HepG2 (cell line): ENCODE measurements around the gene RHOBTB3. TPM values are rescaled to one million over a fixed set of nuclear protein-coding genes. Genes with fewer than 3 reads are reported as not detected.
"Not testable (repeated sequence)": the region's sequence is repeated elsewhere in the genome, so short reads cannot be mapped to it uniquely, and the experiment has no call there.

Experiments
- ATAC-seq: fragments of 200-7000 bp; cut with Tn5 transposase; 3 replicates; pipeline ENCODE4 v1.9.1; 2020; ENCODE audit warnings: mild to moderate bottlenecking, moderate library complexity
- BruUV-seq: library from RNA; stranded (reverse); fragments of 400-500 nt; replicated peaks from 2 replicates; lab custom pipeline; 2021; lab: Mats Ljungman, UMichigan
- CTCF ChIA-PET: fragments of 300-600 bp; formaldehyde crosslinking; extraction: SDS; loops from one replicate; lab custom pipeline; 2021; ENCODE audit warnings: low total read pairs, inconsistent platforms, low intra/inter-chr PET ratio; lab: Yijun Ruan, JAX
- POLR2A ChIA-PET: fragments of 350-600 bp; sonication (Branson Sonifier 250); formaldehyde crosslinking; loops from one replicate; lab custom pipeline; 2020; ENCODE audit warnings: antibody characterized with exemption, inconsistent platforms; lab: Yijun Ruan, JAX
- DNase-seq: peaks from one replicate; pipeline ENCODE4 v3.0.0-alpha.2; 2015; ENCODE audit warnings: low spot score
- FAIRE-seq: peaks from 3 replicates; lab custom pipeline; 2011; peaks lifted over from hg19 to GRCh38; lab: Jason Lieb, UNC
- H2AFZ ChIP-seq: one replicate; pipeline ENCODE4 v1.6.1; 2011; ENCODE audit warnings: low read length, inconsistent platforms
- H3K27ac ChIP-seq: fragments of 300-600 bp; 3 replicates; pipeline ENCODE4 v1.8.0; 2011; ENCODE audit warnings: mixed run types, mild to moderate bottlenecking, mixed read lengths, low read length, inconsistent platforms; ENCODE audit not compliant: insufficient read depth; ENCODE audit errors: extremely low read length
- H3K27me3 ChIP-seq, 2 experiments: fragments of 200-600 bp in 1 of 2; 2 replicates in 1 of 2; 3 replicates in 1 of 2; pipeline versions ENCODE4 v1.6.0 to v1.8.0; 2011; ENCODE audit warnings: low read length in 2 of 2, mild to moderate bottlenecking in 2 of 2, moderate library complexity in 2 of 2, inconsistent platforms in 1 of 2; ENCODE audit not compliant: insufficient read depth in 2 of 2, control insufficient read depth in 1 of 2
- H3K36me3 ChIP-seq, 2 experiments: fragments of 200-600 bp in 1 of 2; replicated peaks in 1 of 2; 2 replicates in 1 of 2; 3 replicates in 1 of 2; pipeline versions ENCODE4 v1.5.1 to v1.8.0; 2011; ENCODE audit warnings: low read length in 2 of 2, inconsistent platforms in 1 of 2; ENCODE audit not compliant: insufficient read depth in 2 of 2, control insufficient read depth in 1 of 2
- H3K4me1 ChIP-seq: 2 replicates; pipeline ENCODE4 v1.5.1; 2012; ENCODE audit warnings: low read length, inconsistent platforms; ENCODE audit not compliant: insufficient read depth
- H3K4me2 ChIP-seq: 2 replicates; pipeline ENCODE4 v1.6.0; 2011; ENCODE audit warnings: low read depth, low read length, inconsistent platforms
- H3K4me3 ChIP-seq, 3 experiments: fragments of 200-600 bp in 1 of 3; sonication (generic), shearing (Covaris generic) in 1 of 3; replicated peaks in 1 of 3; 2 replicates each; pipeline ENCODE4 v1.5.1; 2011 to 2016; ENCODE audit warnings: low read length in 3 of 3, inconsistent platforms in 2 of 3, low read depth in 2 of 3, mild to moderate bottlenecking in 2 of 3, control low read depth in 1 of 3, mixed read lengths in 1 of 3; ENCODE audit not compliant: insufficient read depth in 1 of 3
- H3K79me2 ChIP-seq: one replicate; pipeline ENCODE4 v1.6.1; 2011; ENCODE audit warnings: low read length, inconsistent platforms; ENCODE audit not compliant: insufficient read depth
- H3K9ac ChIP-seq: 2 replicates; pipeline ENCODE4 v1.6.0; 2011; ENCODE audit warnings: mild to moderate bottlenecking, low read depth, low read length, inconsistent platforms; ENCODE audit not compliant: insufficient read depth
- H3K9me3 ChIP-seq: 2 replicates; pipeline ENCODE4 v1.5.1; 2012; ENCODE audit warnings: mild to moderate bottlenecking, low read length
- H4K20me1 ChIP-seq: 2 replicates; pipeline ENCODE4 v1.6.0; 2011; ENCODE audit warnings: inconsistent platforms, mild to moderate bottlenecking, low read length, moderate library complexity; ENCODE audit not compliant: insufficient read depth
- HIVEP1 ChIP-seq: sonication (generic); formaldehyde crosslinking; IDR thresholded peaks from 2 replicates; pipeline ENCODE4 v1.4.0; 2020; ENCODE audit warnings: mild to moderate bottlenecking, missing genetic modification reagents
- KLF9 ChIP-seq: IDR thresholded peaks from 2 replicates; pipeline ENCODE4 v1.6.1; 2016; ENCODE audit warnings: low read depth
- NAIF1 ChIP-seq: sonication (generic); formaldehyde crosslinking; IDR thresholded peaks from 2 replicates; pipeline ENCODE4 v1.5.0; 2020; ENCODE audit warnings: mild to moderate bottlenecking, missing genetic modification reagents, borderline replicate concordance
- POLR2AphosphoS2 ChIP-seq: IDR thresholded peaks from 2 replicates; pipeline ENCODE4 v1.6.1; 2011; ENCODE audit warnings: low read depth, low read length, improper control_type of control experiment
- POLR2G ChIP-seq: fragments of 200-400 bp; formaldehyde crosslinking; IDR thresholded peaks from 2 replicates; pipeline ENCODE4 v1.6.1; 2018; ENCODE audit warnings: mild to moderate bottlenecking, low read depth, low read length, moderate library complexity
- RBAK ChIP-seq: sonication (generic); formaldehyde crosslinking; IDR thresholded peaks from 2 replicates; pipeline ENCODE4 v1.5.1; 2020; ENCODE audit warnings: mild to moderate bottlenecking, missing genetic modification reagents
- SAP130 ChIP-seq: IDR thresholded peaks from 2 replicates; pipeline ENCODE4 v1.6.1; 2016; ENCODE audit warnings: low read depth
- TCF7 ChIP-seq: sonication (generic); IDR thresholded peaks from 2 replicates; pipeline ENCODE4 v1.6.1; 2016; ENCODE audit warnings: antibody characterized with exemption, low read depth
- THAP11 ChIP-seq: IDR thresholded peaks from 2 replicates; pipeline ENCODE4 v1.6.1; 2016; ENCODE audit warnings: missing biosample characterization, missing genetic modification reagents
- ZBTB7B ChIP-seq: sonication (generic); formaldehyde crosslinking; IDR thresholded peaks from 2 replicates; pipeline ENCODE4 v1.4.0; 2020; ENCODE audit warnings: missing genetic modification reagents
- ZNF629 ChIP-seq: sonication (generic); formaldehyde crosslinking; conservative IDR thresholded peaks from 2 replicates; pipeline ENCODE4 v1.5.0; 2020; ENCODE audit warnings: missing genetic modification reagents
- ZZZ3 ChIP-seq: sonication (generic); formaldehyde crosslinking; IDR thresholded peaks from 2 replicates; pipeline ENCODE4 v1.4.0; 2020; ENCODE audit warnings: missing genetic modification reagents, mild to moderate bottlenecking, borderline replicate concordance
- whole genome bisulfite sequencing: methylation state at CpG from one replicate; pipeline ENCODE4 v1.1.6; 2017; ENCODE audit warnings: low lambda C conversion rate; 5-methylcytosine and 5-hydroxymethylcytosine counted together
- in situ Hi-C: cut with HindIII; loops from 2 replicates; pipeline ENCODE4 v1.10.0; 2017; ENCODE audit warnings: low pct_unique_long_range_greater_than_20kb; ENCODE audit not compliant: extremely low pct_ligation_motif_present
- intact Hi-C: fragments of 100-400 bp; cut with micrococcal nuclease; formaldehyde crosslinking; loops from one replicate; pipeline ENCODE4 v1.10.0; 2022; ENCODE audit not compliant: unreplicated experiment
- polyA plus RNA-seq, 8 experiments: library from polyadenylated mRNA; depleted of rRNA in 3 of 8; stranded (reverse) in 7 of 8; unstranded in 1 of 8; fragments of >200 nt; fragmentation: Illumina TruSeq in 4 of 8; extraction: Trizol in 4 of 8; gene quantifications; 2 replicates each; pipeline versions ENCODE4 v1.2.1 to v1.2.3, GENCODE V29; 2011 to 2016; ENCODE audit warnings: low read depth in 4 of 8, missing spikeins in 1 of 8, mixed read lengths in 1 of 8; ENCODE audit not compliant: insufficient read depth in 1 of 8
- total RNA-seq, 5 experiments: library from RNA; depleted of rRNA; stranded (reverse); fragments of >200 nt; fragmentation: Illumina TruSeq; extraction: Trizol; gene quantifications; 2 replicates each; pipeline ENCODE4 v1.2.3, GENCODE V29; 2016; ENCODE audit warnings: low read depth in 1 of 5
- TF ChIP-seq, protein P1 (sequence below): sonication (generic); formaldehyde crosslinking; IDR thresholded peaks from 2 replicates; pipeline ENCODE4 v1.4.0; 2020; ENCODE audit warnings: missing genetic modification reagents

RHOBTB3 gene
- total and polyA plus RNA-seq, 2 of the 13 experiments (the other 11 are each of a cell fraction or from before 2014, with no cell fraction given) = 31.6 to 35.4 TPM

- TF ChIP-seq TCF7 = peak; percentile 89
- no peak for TF ChIP-seq ZNF629
- no peak for TF ChIP-seq KLF9 (CRISPR knock-in tag)
- TF ChIP-seq ZBTB7B = peak; percentile 72; the same call in 1 of the 2 replicates
- TF ChIP-seq HIVEP1 (CRISPR knock-in tag) = 0 out of 2 replicates have a peak, but pooled peaks have one; percentile 41
- TF ChIP-seq ZZZ3 = no peak
- no peak for TF ChIP-seq RBAK (CRISPR knock-in tag)
- TF ChIP-seq NAIF1 (CRISPR knock-in tag) = no peak
- peak; percentile 95 for TF ChIP-seq SAP130
- peak; percentile 46; the same call in 1 of the 2 replicates for TF ChIP-seq THAP11 (CRISPR knock-in tag)
Measured at GRCh38 chr5:95812074-95812471, 80.9 kb downstream of the RHOBTB3 start (continued).

GRCh38 chr5:95813035-95813434, 81.9 kb downstream of the RHOBTB3 start:
- BruUV-seq, H3K4me2 ChIP-seq, H2AFZ ChIP-seq, CTCF ChIA-PET, H3K79me2 ChIP-seq, in situ Hi-C loops, H3K27me3 ChIP-seq, FAIRE-seq, H3K4me3 ChIP-seq, ATAC-seq, H3K9ac ChIP-seq, H3K27ac ChIP-seq, H3K9me3 ChIP-seq: not testable (repeated sequence)
- H3K36me3 ChIP-seq = peaks cover 16 to 43% of the 10 kb centered on the region in 2 experiments
- intact Hi-C loops = loop anchor here (5.0 kb wide), 1 partner anchor 34 kb away; no protein-coding TSS in a partner anchor
- POLR2A ChIA-PET = interaction anchor here (0.8 to 10.9 kb wide), 3 partner anchors 10 to 22 kb away, joined by 3 to 98 read pairs (median 3); partner anchors contain the start of gene GLRX
- 94% methylated on average over 8 of the region's 8 CpGs for WGBS
- TF ChIP-seq POLR2AphosphoS2 (0 out of 2 replicates have a peak, but pooled peaks have one; percentile 35), POLR2G (peak; percentile 54)
- TF ChIP-seq, protein P1, sequence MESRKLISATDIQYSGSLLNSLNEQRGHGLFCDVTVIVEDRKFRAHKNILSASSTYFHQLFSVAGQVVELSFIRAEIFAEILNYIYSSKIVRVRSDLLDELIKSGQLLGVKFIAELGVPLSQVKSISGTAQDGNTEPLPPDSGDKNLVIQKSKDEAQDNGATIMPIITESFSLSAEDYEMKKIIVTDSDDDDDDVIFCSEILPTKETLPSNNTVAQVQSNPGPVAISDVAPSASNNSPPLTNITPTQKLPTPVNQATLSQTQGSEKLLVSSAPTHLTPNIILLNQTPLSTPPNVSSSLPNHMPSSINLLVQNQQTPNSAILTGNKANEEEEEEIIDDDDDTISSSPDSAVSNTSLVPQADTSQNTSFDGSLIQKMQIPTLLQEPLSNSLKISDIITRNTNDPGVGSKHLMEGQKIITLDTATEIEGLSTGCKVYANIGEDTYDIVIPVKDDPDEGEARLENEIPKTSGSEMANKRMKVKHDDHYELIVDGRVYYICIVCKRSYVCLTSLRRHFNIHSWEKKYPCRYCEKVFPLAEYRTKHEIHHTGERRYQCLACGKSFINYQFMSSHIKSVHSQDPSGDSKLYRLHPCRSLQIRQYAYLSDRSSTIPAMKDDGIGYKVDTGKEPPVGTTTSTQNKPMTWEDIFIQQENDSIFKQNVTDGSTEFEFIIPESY = peak; percentile 53; the same call in 1 of the 2 replicates
- TF ChIP-seq, all 625 proteins: peak for 3; not testable (repeated sequence) for 622
- H3K4me1 ChIP-seq = peaks cover 62% of the 10 kb centered on the region
- not testable (repeated sequence) for DNase-seq, H4K20me1 ChIP-seq
